Upper lobe of right lung (tissue), 1 donor: Measurements from ENCODE around the gene PDYN. TPM values are rescaled to one million over a fixed set of nuclear protein-coding genes. Genes with fewer than 3 reads are reported as not detected.

ENCODE experiments used
- ATAC-seq: fragments of 200-7000 bp; cut with Tn5 transposase; one replicate; pipeline ENCODE4 v1.9.1; 2020; ENCODE audit warnings: mild to moderate bottlenecking, moderate library complexity
- DNase-seq: peaks from one replicate; pipeline ENCODE4 v3.0.0-alpha.2; 2020
- H3K27ac ChIP-seq: fragments of 200-600 bp; one replicate; pipeline ENCODE4 v1.8.0; 2022
- H3K27me3 ChIP-seq: fragments of 200-600 bp; one replicate; pipeline ENCODE4 v1.8.0; 2022; ENCODE audit warnings: mild to moderate bottlenecking
- H3K36me3 ChIP-seq: fragments of 200-600 bp; one replicate; pipeline ENCODE4 v1.8.0; 2022
- H3K4me1 ChIP-seq: fragments of 200-600 bp; one replicate; pipeline ENCODE4 v1.8.0; 2022
- H3K4me3 ChIP-seq: fragments of 200-600 bp; one replicate; pipeline ENCODE4 v1.8.0; 2022; ENCODE audit warnings: mild to moderate bottlenecking
- H3K9me3 ChIP-seq: fragments of 200-600 bp; one replicate; pipeline ENCODE4 v1.8.0; 2022
- CTCF ChIP-seq: fragments of 200-600 bp; IDR thresholded peaks from one replicate; pipeline ENCODE4 v1.8.0; 2022; ENCODE audit warnings: antibody characterized with exemption
- intact Hi-C: fragments of 100-400 bp; cut with DNase I; formaldehyde crosslinking; loops from one replicate; pipeline ENCODE4 v1.11.0; 2022
- total RNA-seq: library from RNA; stranded (reverse); fragmentation: NEBNext Ultra II Directional; extraction: Animal tissue kit (Norgen Biotek cat#: 25700); gene quantifications from one replicate; pipeline ENCODE4 v1.2.1, GENCODE V29; 2021
- donor health status: DM: no; HTN: yes; CAD: no; lungs with severe emphysema.

Gene PDYN
- total RNA-seq, 1 donor from 2014 or later = not detected

GRCh38 chr20:1959156-1959555 lies 34.7 kb downstream of the PDYN start:
- no peaks in the 10 kb centered on the region for H3K9me3 ChIP-seq
- no peak for TF ChIP-seq CTCF
- intact Hi-C loops = no loop called here
- H3K27ac ChIP-seq = no peak overlapping the region
- DNase-seq (no peak), ATAC-seq (no peak)
- H3K27me3 ChIP-seq = peaks cover 24% of the 10 kb centered on the region
- H3K4me3 ChIP-seq = no peak overlapping the region
- H3K4me1 ChIP-seq = no peaks in the 10 kb centered on the region
- no peaks in the 10 kb centered on the region for H3K36me3 ChIP-seq

- peaks cover 24% of the 10 kb centered on the region for H3K27me3 ChIP-seq
- no peaks in the 10 kb centered on the region for H3K36me3 ChIP-seq
- DNase-seq (no peak), ATAC-seq (no peak)
- intact Hi-C loops = no loop called here
- no peak for TF ChIP-seq CTCF
- H3K4me1 ChIP-seq = no peaks in the 10 kb centered on the region
- no peaks in the 10 kb centered on the region for H3K9me3 ChIP-seq
- H3K4me3 ChIP-seq = no peak overlapping the region
- H3K27ac ChIP-seq = no peak overlapping the region
Observed at GRCh38 chr20:1958426-1958825, 35.4 kb downstream of the PDYN start.

GRCh38 chr20:1955217-1955616 lies 38.6 kb downstream of the PDYN start:
- no peaks in the 10 kb centered on the region for H3K4me1 ChIP-seq
- no peak overlapping the region for H3K27ac ChIP-seq
- ATAC-seq = no peak
- DNase-seq = no peak
- H3K9me3 ChIP-seq = no peaks in the 10 kb centered on the region
- peaks cover 13% of the 10 kb centered on the region for H3K27me3 ChIP-seq
- TF ChIP-seq CTCF = no peak
- intact Hi-C loops = no loop called here
- no peaks in the 10 kb centered on the region for H3K36me3 ChIP-seq
- H3K4me3 ChIP-seq = no peak overlapping the region

- no peak overlapping the region for H3K4me3 ChIP-seq
- intact Hi-C loops = no loop called here
- DNase-seq = no peak
- ATAC-seq = no peak
- peaks cover 6% of the 10 kb centered on the region for H3K27me3 ChIP-seq
- H3K9me3 ChIP-seq = no peaks in the 10 kb centered on the region
- no peak overlapping the region for H3K27ac ChIP-seq
- no peaks in the 10 kb centered on the region for H3K4me1 ChIP-seq
- H3K36me3 ChIP-seq = no peaks in the 10 kb centered on the region
- no peak for TF ChIP-seq CTCF
Observed at GRCh38 chr20:1953621-1954020, 40.2 kb downstream of the PDYN start.

GRCh38 chr20:1952737-1953530 lies 40.9 kb downstream of the PDYN start:
- H3K27me3 ChIP-seq = peaks cover 5% of the 10 kb centered on the region
- no peak for TF ChIP-seq CTCF
- no peaks in the 10 kb centered on the region for H3K9me3 ChIP-seq
- no peak overlapping the region for H3K4me3 ChIP-seq
- H3K27ac ChIP-seq = no peak overlapping the region
- no peaks in the 10 kb centered on the region for H3K4me1 ChIP-seq
- no peak for DNase-seq
- intact Hi-C loops = no loop called here
- ATAC-seq = no peak
- H3K36me3 ChIP-seq = no peaks in the 10 kb centered on the region
